SK-N-MC (cell line): ENCODE results near the gene GPR35.
"Not testable (repeated sequence)": the region's sequence is repeated elsewhere in the genome, so short reads cannot be mapped to it uniquely, and the experiment has no call there.

ENCODE experiments used
- DNase-seq: peaks from one replicate; pipeline ENCODE4 v3.0.0-alpha.2; 2011; ENCODE audit warnings: low read depth, low spot score
- H3K27ac ChIP-seq: fragments of 200-600 bp; sonication (generic); 2 replicates; pipeline ENCODE4 v1.5.1; 2016; ENCODE audit warnings: mixed run types
- H3K36me3 ChIP-seq: fragments of 200-600 bp; sonication (generic); 2 replicates; pipeline ENCODE4 v1.6.1; 2017; ENCODE audit warnings: antibody characterized with exemption, low read length, mixed read lengths; ENCODE audit not compliant: insufficient read depth
- H3K4me3 ChIP-seq: fragments of 200-600 bp; sonication (generic); 2 replicates; pipeline ENCODE4 v1.5.1; 2016
- H3K9ac ChIP-seq: fragments of 200-600 bp; sonication (generic); 2 replicates; pipeline ENCODE4 v1.8.0; 2017; ENCODE audit warnings: mixed run types, mixed read lengths; ENCODE audit not compliant: insufficient read length
- H3K9me3 ChIP-seq: fragments of 200-600 bp; sonication (generic); 2 replicates; pipeline ENCODE4 v1.6.1; 2017; ENCODE audit warnings: low read depth, mild to moderate bottlenecking, antibody characterized with exemption, low read length, moderate library complexity, mixed read lengths
- EZH2 ChIP-seq: fragments of 200-600 bp; sonication (generic); IDR thresholded peaks from one replicate; pipeline ENCODE4 v1.6.1; 2017; ENCODE audit warnings: antibody characterized with exemption
- FOXP2 ChIP-seq: optimal IDR thresholded peaks from 2 replicates; pipeline ENCODE3; 2011; ENCODE audit warnings: mild to moderate bottlenecking, moderate library complexity; ENCODE audit not compliant: insufficient read depth; ENCODE audit errors: extremely low read length, control extremely low read depth
- POLR2AphosphoS5 ChIP-seq: IDR thresholded peaks from 2 replicates; pipeline ENCODE4 v1.6.1; 2012; ENCODE audit warnings: mild to moderate bottlenecking, low read depth, low read length, borderline replicate concordance

The GPR35 gene

DNA sequence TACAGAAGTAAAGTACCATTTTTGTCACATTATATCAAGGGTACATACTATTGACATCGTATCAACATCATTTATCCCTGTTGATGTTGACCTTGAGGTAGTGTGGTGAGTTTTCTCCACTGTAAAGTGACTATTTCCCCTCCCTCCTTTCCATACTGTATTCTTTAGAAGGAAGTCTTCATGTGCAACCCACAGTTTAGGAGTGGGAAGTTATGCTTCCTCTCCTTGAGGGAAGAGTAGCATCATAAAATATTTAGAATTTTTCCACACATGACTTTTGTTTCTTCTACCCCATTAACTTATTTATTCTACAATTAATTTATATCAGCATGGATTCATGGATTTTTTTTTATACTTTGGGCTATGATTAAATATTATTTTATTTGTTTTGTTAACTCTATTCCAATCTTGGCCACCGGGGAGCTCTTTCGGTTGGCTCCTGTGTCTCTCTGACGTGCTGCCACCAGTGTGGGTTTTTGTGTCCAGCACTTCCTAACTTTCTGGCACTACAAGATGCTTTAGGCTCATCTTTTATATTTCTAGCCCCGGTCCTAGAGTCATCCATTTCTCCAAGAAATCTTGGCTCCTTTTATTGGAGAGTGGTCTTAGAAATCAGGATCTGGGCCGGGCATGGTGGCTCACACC lies 38.4 kb downstream of the GPR35 start:
- no peak for DNase-seq
- Histone ChIP-seq H3K27ac (no peak overlapping the region), H3K4me3 (no peak overlapping the region), H3K9me3 (no peaks in the 10 kb centered on the region), H3K9ac (no peak overlapping the region), H3K36me3 (no peaks in the 10 kb centered on the region)
- no peak for TF ChIP-seq POLR2AphosphoS5
- TF ChIP-seq FOXP2 = no peak
- no peak for TF ChIP-seq EZH2

- TF ChIP-seq EZH2 = no peak
- no peak for TF ChIP-seq FOXP2
- TF ChIP-seq POLR2AphosphoS5 = no peak
- H3K36me3 ChIP-seq = no peaks in the 10 kb centered on the region
- no peak overlapping the region for H3K9ac ChIP-seq
- H3K9me3 ChIP-seq = no peaks in the 10 kb centered on the region
- no peak overlapping the region for H3K27ac ChIP-seq
- DNase-seq = no peak
- H3K4me3 ChIP-seq = no peak overlapping the region
These were observed 39.3 kb downstream of the GPR35 start for GRCh38 chr2:240664622-240665021.

DNA sequence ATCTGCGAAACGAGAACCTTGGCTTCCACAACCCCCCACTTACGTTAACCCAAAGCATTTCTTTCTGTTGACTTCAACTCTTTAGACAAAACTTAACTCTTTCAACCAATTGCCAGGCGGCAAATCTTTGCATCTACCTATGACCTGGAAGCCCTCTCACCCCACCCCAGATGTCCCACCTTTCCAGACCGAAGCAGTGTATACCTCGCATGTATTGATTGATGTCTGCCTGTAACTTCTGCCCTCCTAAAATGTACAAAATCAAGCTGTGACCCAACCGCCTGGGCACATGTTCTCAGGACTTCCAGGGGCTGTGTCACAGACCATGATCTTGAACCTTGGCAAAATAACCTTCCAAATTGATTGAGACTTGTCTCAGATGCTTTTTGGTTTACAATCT lies 45.1 kb downstream of the GPR35 start:
- Histone ChIP-seq H3K36me3 (no peaks in the 10 kb centered on the region), H3K4me3 (no peak overlapping the region), H3K9me3 (no peaks in the 10 kb centered on the region), H3K27ac (no peak overlapping the region), H3K9ac (no peak overlapping the region)
- no peak for TF ChIP-seq EZH2
- TF ChIP-seq POLR2AphosphoS5 = no peak
- TF ChIP-seq FOXP2 = no peak
- no peak for DNase-seq

GRCh38 chr2:240670950-240671349 lies 45.7 kb downstream of the GPR35 start:
- Histone ChIP-seq H3K9ac (no peak overlapping the region), H3K27ac (no peak overlapping the region), H3K4me3 (no peak overlapping the region), H3K36me3 (no peaks in the 10 kb centered on the region), H3K9me3 (no peaks in the 10 kb centered on the region)
- DNase-seq = no peak
- TF ChIP-seq POLR2AphosphoS5 (no peak), EZH2 (peak; percentile 57)

GRCh38 chr2:240672076-240672700 lies 46.9 kb downstream of the GPR35 start:
- Histone ChIP-seq H3K27ac (no peak overlapping the region), H3K9me3 (no peaks in the 10 kb centered on the region), H3K36me3 (no peaks in the 10 kb centered on the region), H3K9ac (no peak overlapping the region), H3K4me3 (no peak overlapping the region)
- no peak for DNase-seq
- no peak for TF ChIP-seq EZH2
- TF ChIP-seq FOXP2 = no peak
- TF ChIP-seq POLR2AphosphoS5 = no peak

- H3K9ac ChIP-seq = no peak overlapping the region
- H3K9me3 ChIP-seq = no peaks in the 10 kb centered on the region
- H3K4me3 ChIP-seq = no peak overlapping the region
- TF ChIP-seq EZH2 (no peak), FOXP2 (no peak), POLR2AphosphoS5 (no peak)
- no peaks in the 10 kb centered on the region for H3K36me3 ChIP-seq
- DNase-seq = no peak
- no peak overlapping the region for H3K27ac ChIP-seq
These were observed 47.5 kb downstream of the GPR35 start for GRCh38 chr2:240672701-240673190.

DNA sequence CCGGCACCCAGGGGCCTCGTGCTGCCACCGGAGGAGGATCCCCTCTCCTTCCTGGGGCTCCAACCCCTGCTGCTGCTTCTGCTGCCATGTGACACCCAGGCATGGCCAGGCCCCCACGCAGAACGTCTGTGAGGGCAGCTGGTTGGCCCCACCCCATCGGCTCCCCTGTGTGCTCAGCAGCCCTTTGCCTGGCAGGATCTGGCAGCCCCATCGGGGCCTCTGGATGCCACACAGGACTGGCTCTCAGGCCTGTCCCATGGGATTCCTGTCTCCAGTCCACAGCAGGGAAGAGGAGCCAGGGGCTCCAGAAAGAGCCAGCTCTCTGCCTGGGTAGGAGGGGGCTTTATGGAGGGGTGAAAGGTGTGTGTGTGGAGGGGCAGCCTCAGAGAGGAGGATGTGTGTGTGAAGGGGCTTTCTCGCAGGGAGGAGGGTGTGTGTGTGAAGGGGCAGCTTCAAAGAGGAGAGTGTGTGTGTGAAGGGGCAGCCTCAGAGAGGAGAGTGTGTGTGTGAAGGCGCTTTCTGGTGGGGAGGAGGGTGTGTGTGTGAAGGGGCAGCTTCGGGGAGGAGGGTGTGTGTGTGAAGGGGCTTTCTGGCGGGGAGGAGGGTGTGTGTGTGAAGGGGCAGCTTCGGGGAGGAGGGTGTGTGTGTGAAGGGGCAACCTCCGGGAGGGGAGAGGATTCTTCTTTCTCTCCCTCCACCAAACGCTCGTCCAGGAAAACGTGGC lies 49.3 kb downstream of the GPR35 start:
- not testable (repeated sequence) for H3K9ac ChIP-seq

DNA sequence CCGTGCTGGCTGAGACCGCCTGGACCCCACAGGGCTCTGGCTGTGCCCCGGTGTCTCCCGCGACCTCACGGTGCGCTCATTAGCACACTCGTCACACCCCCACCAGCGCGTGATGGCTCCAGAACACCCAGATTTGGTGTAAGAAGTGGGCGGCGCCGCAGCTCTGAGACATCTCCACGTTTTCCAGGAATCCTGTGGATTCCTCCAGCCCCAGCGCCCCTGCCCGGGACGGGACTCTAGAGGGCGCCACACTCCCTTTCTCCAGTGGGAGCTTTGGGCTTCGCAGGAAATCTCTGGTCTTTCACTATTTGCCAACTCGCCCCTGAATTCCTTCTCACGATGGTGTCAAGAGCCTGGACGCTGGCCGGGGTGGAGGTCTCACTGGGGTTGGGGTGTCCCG lies 50.1 kb downstream of the GPR35 start:
- not testable (repeated sequence) for H3K9me3 ChIP-seq, H3K9ac ChIP-seq, H3K4me3 ChIP-seq, DNase-seq, H3K27ac ChIP-seq, H3K36me3 ChIP-seq

More for the DNA sequence above, 49.3 kb downstream of the GPR35 start:
- not testable (repeated sequence) for H3K36me3 ChIP-seq, DNase-seq, H3K4me3 ChIP-seq, H3K9me3 ChIP-seq, H3K27ac ChIP-seq

GRCh38 chr2:240678043-240678442 lies 52.8 kb downstream of the GPR35 start:
- not testable (repeated sequence) for H3K27ac ChIP-seq, DNase-seq, H3K4me3 ChIP-seq, H3K9ac ChIP-seq, H3K9me3 ChIP-seq, H3K36me3 ChIP-seq

DNA sequence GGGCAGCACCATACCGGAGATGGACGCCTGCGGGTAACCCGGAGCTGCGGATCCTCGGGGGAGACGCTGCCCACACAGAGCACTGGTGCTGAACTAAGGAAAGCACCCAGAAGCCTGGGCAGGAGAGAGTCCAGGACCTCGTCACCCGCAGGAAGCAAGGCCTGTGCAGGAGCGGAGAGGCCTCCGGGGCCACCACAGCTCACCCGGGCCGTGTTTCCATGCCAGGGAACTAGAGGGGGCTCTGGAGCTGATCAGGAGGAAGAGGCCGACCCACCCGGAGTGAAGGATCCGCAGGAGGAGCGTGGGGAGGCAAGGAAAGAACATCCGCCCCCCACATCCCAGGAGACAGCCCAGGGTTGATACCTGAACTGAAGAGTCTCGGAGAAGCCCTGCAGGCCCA lies 53.6 kb downstream of the GPR35 start:
- H3K9ac ChIP-seq, H3K9me3 ChIP-seq, DNase-seq, H3K27ac ChIP-seq, H3K36me3 ChIP-seq, H3K4me3 ChIP-seq: not testable (repeated sequence)

DNA sequence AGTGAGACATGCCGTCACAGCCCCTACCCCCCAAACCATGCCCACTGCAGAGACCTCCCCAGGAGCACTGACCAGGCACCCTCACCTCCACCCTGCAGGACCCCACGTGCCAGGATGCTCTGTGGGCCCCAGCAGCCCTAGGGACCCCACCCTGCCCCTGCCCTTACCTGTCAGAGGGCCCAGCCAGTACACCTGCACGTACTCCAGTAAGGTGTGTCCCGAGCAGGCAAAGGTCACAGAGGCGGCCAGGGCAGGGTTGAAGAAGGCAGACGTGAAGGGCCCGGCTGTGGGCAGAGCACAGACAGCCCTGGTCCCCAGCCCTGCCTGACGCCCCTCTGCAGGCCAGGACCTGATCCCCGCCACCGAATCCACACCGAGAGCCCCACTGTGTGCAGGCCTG lies 54.9 kb downstream of the GPR35 start:
- not testable (repeated sequence) for H3K9ac ChIP-seq, H3K9me3 ChIP-seq, H3K4me3 ChIP-seq, H3K27ac ChIP-seq, H3K36me3 ChIP-seq, DNase-seq
